ENCODE data around the gene HOXC10.

The HOXC10 gene

GRCh38 chr12:53966085-53966384 is 18.9 kb upstream of the HOXC10 start:
- peaks cover 25% of the 10 kb centered on the region for H3K36me3 ChIP-seq (ENCODE audit: insufficient read depth, low read length)
- DNase-seq (ENCODE audit: low read depth, low spot score), result no peak
- TF ChIP-seq POLR2AphosphoS5 (IDR thresholded peaks at IDR 0.05; ENCODE audit: borderline replicate concordance, low read depth, low read length), result no peak
- no peak for TF ChIP-seq EZH2 (IDR thresholded peaks at IDR 0.05)
- TF ChIP-seq FOXP2 (optimal IDR thresholded peaks at IDR 0.05; ENCODE audit: control extremely low read depth, extremely low read length, insufficient read depth), result no peak
- H3K4me3 ChIP-seq, result peak overlapping the region; percentile 94
- H3K9me3 ChIP-seq (ENCODE audit: low read depth, low read length), result no peaks in the 10 kb centered on the region
- peak overlapping the region; percentile 94 for H3K27ac ChIP-seq
- H3K9ac ChIP-seq (ENCODE audit: insufficient read length), result peak overlapping the region; percentile 84

GRCh38 chr12:53966385-53967133 is 18.4 kb upstream of the HOXC10 start:
- DNase-seq (ENCODE audit: low read depth, low spot score), result no peak
- no peak for TF ChIP-seq EZH2 (IDR thresholded peaks at IDR 0.05)
- no peak for TF ChIP-seq FOXP2 (optimal IDR thresholded peaks at IDR 0.05; ENCODE audit: control extremely low read depth, extremely low read length, insufficient read depth)
- no peak; the same call in 1 of the 2 replicates for TF ChIP-seq POLR2AphosphoS5 (IDR thresholded peaks at IDR 0.05; ENCODE audit: borderline replicate concordance, low read depth, low read length)
- Histone ChIP-seq H3K36me3 (ENCODE audit: insufficient read depth, low read length) (peaks cover 25% of the 10 kb centered on the region), H3K4me3 (peak overlapping the region; percentile 94), H3K27ac (peak overlapping the region; percentile 94), H3K9ac (ENCODE audit: insufficient read length) (peak overlapping the region; percentile 84), H3K9me3 (ENCODE audit: low read depth, low read length) (no peaks in the 10 kb centered on the region)

- Histone ChIP-seq H3K4me3 (peak overlapping the region; percentile 94), H3K9me3 (ENCODE audit: low read depth, low read length) (no peaks in the 10 kb centered on the region), H3K9ac (ENCODE audit: insufficient read length) (peak overlapping the region; percentile 84), H3K27ac (peak overlapping the region; percentile 94), H3K36me3 (ENCODE audit: insufficient read depth, low read length) (peaks cover 17% of the 10 kb centered on the region)
- no peak for DNase-seq (ENCODE audit: low read depth, low spot score)
- no peak for TF ChIP-seq POLR2AphosphoS5 (IDR thresholded peaks at IDR 0.05; ENCODE audit: borderline replicate concordance, low read depth, low read length)
- no peak for TF ChIP-seq FOXP2 (optimal IDR thresholded peaks at IDR 0.05; ENCODE audit: control extremely low read depth, extremely low read length, insufficient read depth)
- TF ChIP-seq EZH2 (IDR thresholded peaks at IDR 0.05), result no peak
Measured at GRCh38 chr12:53967421-53967925, 17.5 kb upstream of the HOXC10 start.

- peak overlapping the region; percentile 84 for H3K9ac ChIP-seq (ENCODE audit: insufficient read length)
- H3K9me3 ChIP-seq (ENCODE audit: low read depth, low read length), result no peaks in the 10 kb centered on the region
- peak overlapping the region; percentile 94 for H3K27ac ChIP-seq
- peaks cover 12% of the 10 kb centered on the region for H3K36me3 ChIP-seq (ENCODE audit: insufficient read depth, low read length)
- no peak for DNase-seq (ENCODE audit: low read depth, low spot score)
- peak overlapping the region; percentile 94 for H3K4me3 ChIP-seq
- TF ChIP-seq EZH2 (IDR thresholded peaks at IDR 0.05) (no peak), FOXP2 (optimal IDR thresholded peaks at IDR 0.05; ENCODE audit: control extremely low read depth, extremely low read length, insufficient read depth) (peak; percentile 58)
Measured at GRCh38 chr12:53968214-53969127, 16.5 kb upstream of the HOXC10 start.

GRCh38 chr12:53969588-53970259 is 15.2 kb upstream of the HOXC10 start:
- TF ChIP-seq EZH2 (IDR thresholded peaks at IDR 0.05) (no peak), POLR2AphosphoS5 (IDR thresholded peaks at IDR 0.05; ENCODE audit: borderline replicate concordance, low read depth, low read length) (no peak), FOXP2 (optimal IDR thresholded peaks at IDR 0.05; ENCODE audit: control extremely low read depth, extremely low read length, insufficient read depth) (no peak)
- Histone ChIP-seq H3K9me3 (ENCODE audit: low read depth, low read length) (no peaks in the 10 kb centered on the region), H3K27ac (peak overlapping the region; percentile 94), H3K9ac (ENCODE audit: insufficient read length) (no peak overlapping the region), H3K36me3 (ENCODE audit: insufficient read depth, low read length) (0 out of 2 replicates have a peak, but pooled peaks cover 6% of the 10 kb centered on the region), H3K4me3 (no peak overlapping the region)
- no peak for DNase-seq (ENCODE audit: low read depth, low spot score)

- no peak overlapping the region for H3K4me3 ChIP-seq
Measured at GRCh38 chr12:53970451-53970850, 14.5 kb upstream of the HOXC10 start.

GRCh38 chr12:53971129-53971528 is 13.8 kb upstream of the HOXC10 start:
- DNase-seq (ENCODE audit: low read depth, low spot score), result no peak
- Histone ChIP-seq H3K27ac (no peak overlapping the region), H3K36me3 (ENCODE audit: insufficient read depth, low read length) (peaks cover 8% of the 10 kb centered on the region), H3K9me3 (ENCODE audit: low read depth, low read length) (no peaks in the 10 kb centered on the region), H3K4me3 (no peak overlapping the region), H3K9ac (ENCODE audit: insufficient read length) (no peak overlapping the region)
- no peak for TF ChIP-seq EZH2 (IDR thresholded peaks at IDR 0.05)
- no peak for TF ChIP-seq FOXP2 (optimal IDR thresholded peaks at IDR 0.05; ENCODE audit: control extremely low read depth, extremely low read length, insufficient read depth)
- TF ChIP-seq POLR2AphosphoS5 (IDR thresholded peaks at IDR 0.05; ENCODE audit: borderline replicate concordance, low read depth, low read length), result no peak

More at GRCh38 chr12:53970451-53970850, 14.5 kb upstream of the HOXC10 start:
- no peak overlapping the region for H3K9ac ChIP-seq (ENCODE audit: insufficient read length)
- TF ChIP-seq POLR2AphosphoS5 (IDR thresholded peaks at IDR 0.05; ENCODE audit: borderline replicate concordance, low read depth, low read length), result no peak
- no peak for TF ChIP-seq EZH2 (IDR thresholded peaks at IDR 0.05)
- no peak for TF ChIP-seq FOXP2 (optimal IDR thresholded peaks at IDR 0.05; ENCODE audit: control extremely low read depth, extremely low read length, insufficient read depth)
- DNase-seq (ENCODE audit: low read depth, low spot score), result no peak
- H3K36me3 ChIP-seq (ENCODE audit: insufficient read depth, low read length), result peaks cover 2% of the 10 kb centered on the region
- no peak overlapping the region for H3K27ac ChIP-seq
- H3K9me3 ChIP-seq (ENCODE audit: low read depth, low read length), result no peaks in the 10 kb centered on the region

- no peak for DNase-seq (ENCODE audit: low read depth, low spot score)
- H3K27ac ChIP-seq, result no peak overlapping the region
- no peak overlapping the region for H3K9ac ChIP-seq (ENCODE audit: insufficient read length)
- no peak overlapping the region for H3K4me3 ChIP-seq
- TF ChIP-seq POLR2AphosphoS5 (IDR thresholded peaks at IDR 0.05; ENCODE audit: borderline replicate concordance, low read depth, low read length), result no peak
- TF ChIP-seq FOXP2 (optimal IDR thresholded peaks at IDR 0.05; ENCODE audit: control extremely low read depth, extremely low read length, insufficient read depth), result no peak
- no peak for TF ChIP-seq EZH2 (IDR thresholded peaks at IDR 0.05)
- H3K36me3 ChIP-seq (ENCODE audit: insufficient read depth, low read length), result peaks cover 8% of the 10 kb centered on the region
- H3K9me3 ChIP-seq (ENCODE audit: low read depth, low read length), result no peaks in the 10 kb centered on the region
Measured at GRCh38 chr12:53971686-53972085, 13.3 kb upstream of the HOXC10 start.

Data from SK-N-MC (cell line).